Measurements from ENCODE around the gene APBA1.

GRCh38 chr9:69504058-69504457, 168.1 kb downstream of the APBA1 start:
- TF ChIP-seq CTCF (conservative IDR thresholded peaks at IDR 0.05; ENCODE audit: low read depth, low read length) (no peak), USF2 (IDR thresholded peaks at IDR 0.05; ENCODE audit: low read depth, low read length) (no peak), SMC3 (IDR thresholded peaks at IDR 0.05; ENCODE audit: low read depth, low read length) (no peak), RFX5 (IDR thresholded peaks at IDR 0.05; ENCODE audit: low read depth, low read length) (no peak), CEBPB (IDR thresholded peaks at IDR 0.05; ENCODE audit: low read depth, low read length) (no peak), BHLHE40 (IDR thresholded peaks at IDR 0.05; ENCODE audit: low read depth, low read length) (no peak), POLR2A (IDR thresholded peaks at IDR 0.05; ENCODE audit: low read depth, low read length) (no peak), RAD21 (IDR thresholded peaks at IDR 0.05; ENCODE audit: low read length) (no peak), MAFK (IDR thresholded peaks at IDR 0.05; ENCODE audit: low read depth, low read length) (no peak), RCOR1 (IDR thresholded peaks at IDR 0.05; ENCODE audit: insufficient replicate concordance, low read length) (no peak), FOS (IDR thresholded peaks at IDR 0.05; ENCODE audit: low read depth, low read length) (no peak)

All from IMR-90 (cell line).